ENCODE results near the gene RXYLT1.

DNA sequence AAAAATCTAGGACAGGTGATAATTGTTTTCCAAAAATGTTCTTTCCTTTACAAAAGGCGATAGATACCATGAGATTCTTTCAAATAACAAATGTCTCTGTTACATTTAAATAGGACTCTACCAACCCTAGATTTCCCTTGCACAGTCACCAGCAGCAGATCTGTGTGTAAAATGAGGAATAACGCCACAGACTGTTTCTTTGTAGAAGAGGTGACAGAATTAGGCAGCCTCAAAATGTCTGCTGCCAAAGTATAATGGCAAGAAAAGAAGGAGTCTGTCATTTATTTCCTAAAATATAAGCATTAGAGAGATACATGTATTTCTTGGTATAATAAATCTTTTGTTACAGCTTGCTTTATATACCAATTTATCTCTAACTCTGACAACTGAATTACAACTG lies 56.3 kb downstream of the RXYLT1 start:
- TF ChIP-seq ELF4 (CRISPR knock-in tag; IDR thresholded peaks at IDR 0.05; ENCODE audit: low read depth) (no peak), FOXJ3 (CRISPR knock-in tag; IDR thresholded peaks at IDR 0.05; ENCODE audit: borderline replicate concordance) (no peak), HMGXB4 (CRISPR knock-in tag; IDR thresholded peaks at IDR 0.05) (no peak), NFYB (CRISPR knock-in tag; conservative IDR thresholded peaks at IDR 0.05; ENCODE audit: low read depth) (no peak), ATF1 (CRISPR knock-in tag; IDR thresholded peaks at IDR 0.05) (no peak), ARID4B (CRISPR knock-in tag; IDR thresholded peaks at IDR 0.05; ENCODE audit: borderline replicate concordance) (no peak), SP1 (CRISPR knock-in tag; conservative IDR thresholded peaks at IDR 0.05) (no peak), ATF6 (CRISPR knock-in tag; IDR thresholded peaks at IDR 0.05) (no peak)
- TF ChIP-seq, protein P1, sequence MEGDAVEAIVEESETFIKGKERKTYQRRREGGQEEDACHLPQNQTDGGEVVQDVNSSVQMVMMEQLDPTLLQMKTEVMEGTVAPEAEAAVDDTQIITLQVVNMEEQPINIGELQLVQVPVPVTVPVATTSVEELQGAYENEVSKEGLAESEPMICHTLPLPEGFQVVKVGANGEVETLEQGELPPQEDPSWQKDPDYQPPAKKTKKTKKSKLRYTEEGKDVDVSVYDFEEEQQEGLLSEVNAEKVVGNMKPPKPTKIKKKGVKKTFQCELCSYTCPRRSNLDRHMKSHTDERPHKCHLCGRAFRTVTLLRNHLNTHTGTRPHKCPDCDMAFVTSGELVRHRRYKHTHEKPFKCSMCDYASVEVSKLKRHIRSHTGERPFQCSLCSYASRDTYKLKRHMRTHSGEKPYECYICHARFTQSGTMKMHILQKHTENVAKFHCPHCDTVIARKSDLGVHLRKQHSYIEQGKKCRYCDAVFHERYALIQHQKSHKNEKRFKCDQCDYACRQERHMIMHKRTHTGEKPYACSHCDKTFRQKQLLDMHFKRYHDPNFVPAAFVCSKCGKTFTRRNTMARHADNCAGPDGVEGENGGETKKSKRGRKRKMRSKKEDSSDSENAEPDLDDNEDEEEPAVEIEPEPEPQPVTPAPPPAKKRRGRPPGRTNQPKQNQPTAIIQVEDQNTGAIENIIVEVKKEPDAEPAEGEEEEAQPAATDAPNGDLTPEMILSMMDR (IDR thresholded peaks at IDR 0.05) = no peak
- TF ChIP-seq, protein P2, sequence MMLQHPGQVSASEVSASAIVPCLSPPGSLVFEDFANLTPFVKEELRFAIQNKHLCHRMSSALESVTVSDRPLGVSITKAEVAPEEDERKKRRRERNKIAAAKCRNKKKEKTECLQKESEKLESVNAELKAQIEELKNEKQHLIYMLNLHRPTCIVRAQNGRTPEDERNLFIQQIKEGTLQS (CRISPR knock-in tag; conservative IDR thresholded peaks at IDR 0.05) = no peak
- TF ChIP-seq, protein P3, sequence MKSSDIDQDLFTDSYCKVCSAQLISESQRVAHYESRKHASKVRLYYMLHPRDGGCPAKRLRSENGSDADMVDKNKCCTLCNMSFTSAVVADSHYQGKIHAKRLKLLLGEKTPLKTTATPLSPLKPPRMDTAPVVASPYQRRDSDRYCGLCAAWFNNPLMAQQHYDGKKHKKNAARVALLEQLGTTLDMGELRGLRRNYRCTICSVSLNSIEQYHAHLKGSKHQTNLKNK (CRISPR knock-in tag; IDR thresholded peaks at IDR 0.05) = no peak
- TF ChIP-seq, protein P4, sequence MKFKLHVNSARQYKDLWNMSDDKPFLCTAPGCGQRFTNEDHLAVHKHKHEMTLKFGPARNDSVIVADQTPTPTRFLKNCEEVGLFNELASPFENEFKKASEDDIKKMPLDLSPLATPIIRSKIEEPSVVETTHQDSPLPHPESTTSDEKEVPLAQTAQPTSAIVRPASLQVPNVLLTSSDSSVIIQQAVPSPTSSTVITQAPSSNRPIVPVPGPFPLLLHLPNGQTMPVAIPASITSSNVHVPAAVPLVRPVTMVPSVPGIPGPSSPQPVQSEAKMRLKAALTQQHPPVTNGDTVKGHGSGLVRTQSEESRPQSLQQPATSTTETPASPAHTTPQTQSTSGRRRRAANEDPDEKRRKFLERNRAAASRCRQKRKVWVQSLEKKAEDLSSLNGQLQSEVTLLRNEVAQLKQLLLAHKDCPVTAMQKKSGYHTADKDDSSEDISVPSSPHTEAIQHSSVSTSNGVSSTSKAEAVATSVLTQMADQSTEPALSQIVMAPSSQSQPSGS (CRISPR knock-in tag; IDR thresholded peaks at IDR 0.05; ENCODE audit: borderline replicate concordance, low read depth) = no peak
- TF ChIP-seq, protein P5, sequence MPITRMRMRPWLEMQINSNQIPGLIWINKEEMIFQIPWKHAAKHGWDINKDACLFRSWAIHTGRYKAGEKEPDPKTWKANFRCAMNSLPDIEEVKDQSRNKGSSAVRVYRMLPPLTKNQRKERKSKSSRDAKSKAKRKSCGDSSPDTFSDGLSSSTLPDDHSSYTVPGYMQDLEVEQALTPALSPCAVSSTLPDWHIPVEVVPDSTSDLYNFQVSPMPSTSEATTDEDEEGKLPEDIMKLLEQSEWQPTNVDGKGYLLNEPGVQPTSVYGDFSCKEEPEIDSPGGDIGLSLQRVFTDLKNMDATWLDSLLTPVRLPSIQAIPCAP (CRISPR knock-in tag; IDR thresholded peaks at IDR 0.05) = no peak
